ENCODE measurements around the gene POLR3F. TPM values are rescaled to one million over a fixed set of nuclear protein-coding genes. Genes with fewer than 3 reads are reported as not detected.

POLR3F gene
- total and polyA plus RNA-seq, 4 donors = 2.5 to 9.8 (median 3.2) TPM

DNA sequence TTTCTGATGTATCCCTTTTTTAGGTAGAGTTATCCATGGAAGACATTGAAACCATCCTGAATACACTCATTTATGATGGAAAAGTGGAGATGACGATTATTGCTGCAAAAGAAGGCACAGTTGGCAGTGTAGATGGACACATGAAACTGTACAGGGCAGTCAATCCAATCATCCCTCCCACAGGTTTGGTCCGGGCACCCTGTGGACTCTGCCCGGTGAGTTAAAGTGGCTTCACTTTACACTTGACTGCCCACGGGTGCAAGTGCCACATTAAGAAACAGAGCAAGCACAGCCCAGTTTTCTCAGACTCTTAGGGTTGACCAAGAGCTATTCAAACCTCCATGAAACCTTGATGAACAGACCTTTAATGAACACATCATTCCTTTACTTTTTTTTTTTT is 14.4 kb downstream of the POLR3F start:
- no peak overlapping the region for H3K27ac ChIP-seq (ENCODE audit: low read depth in 1 of 2, low read length in 2 of 2)
- H3K9ac ChIP-seq (ENCODE audit: low read depth in 1 of 2, low read length in 2 of 2) = no peak overlapping the region
- peaks cover 0 to 14% (median 7%) of the 10 kb centered on the region in 4 donors for H3K4me1 ChIP-seq (ENCODE audit: control insufficient read depth in 4 of 4, insufficient read depth in 4 of 4, low read length in 3 of 4)
- peaks cover 6 to 43% (median 26%) of the 10 kb centered on the region in 4 donors for H3K36me3 ChIP-seq (ENCODE audit: control insufficient read depth in 4 of 4, insufficient read depth in 3 of 4, low read depth in 1 of 4, low read length in 3 of 4)
- H3K27me3 ChIP-seq (ENCODE audit: control insufficient read depth in 4 of 4, insufficient read depth in 4 of 4, low read length in 3 of 4) = no peaks in the 10 kb centered on the region
- DNase-seq (ENCODE audit: low spot score) = no peak
- H3K9me3 ChIP-seq (ENCODE audit: control insufficient read depth in 4 of 4, low read length in 3 of 4) = no peaks in the 10 kb centered on the region
- WGBS = 67% methylated on average over 4 of the region's 4 CpGs
- TF ChIP-seq EGR1 (IDR thresholded peaks at IDR 0.05; ENCODE audit: low read depth in 2 of 2) = no peak
- peak in 1 of 2 donors; percentile 43 for TF ChIP-seq HNF4A (conservative IDR thresholded peaks at IDR 0.05)
- TF ChIP-seq TAF1 (conservative IDR thresholded peaks at IDR 0.05) = no peak
- no peak for TF ChIP-seq GABPA (IDR thresholded peaks at IDR 0.05 in 1 of 2, conservative IDR thresholded peaks at IDR 0.05 in 1 of 2)
- H3K4me3 ChIP-seq (ENCODE audit: low read depth in 1 of 3, low read length in 3 of 3) = no peak overlapping the region

GRCh38 chr20:18488301-18488700 is 21.1 kb downstream of the POLR3F start:
- no peak overlapping the region for H3K27ac ChIP-seq (ENCODE audit: low read depth in 1 of 2, low read length in 2 of 2)
- no peaks in the 10 kb centered on the region for H3K4me1 ChIP-seq (ENCODE audit: control insufficient read depth in 4 of 4, insufficient read depth in 4 of 4, low read length in 3 of 4)
- H3K9me3 ChIP-seq (ENCODE audit: control insufficient read depth in 4 of 4, low read length in 3 of 4) = no peaks in the 10 kb centered on the region
- H3K36me3 ChIP-seq (ENCODE audit: control insufficient read depth in 4 of 4, insufficient read depth in 3 of 4, low read depth in 1 of 4, low read length in 3 of 4) = peaks cover 5 to 40% (median 29%) of the 10 kb centered on the region in 4 donors
- 96% methylated on average over 3 of the region's 3 CpGs for WGBS
- H3K4me3 ChIP-seq (ENCODE audit: low read depth in 1 of 3, low read length in 3 of 3) = no peak overlapping the region
- no peak for TF ChIP-seq NR2F2 (IDR thresholded peaks at IDR 0.05)
- no peak for TF ChIP-seq FOXA2 (IDR thresholded peaks at IDR 0.05)
- TF ChIP-seq RAD21 (IDR thresholded peaks at IDR 0.05) = no peak
- TF ChIP-seq, protein P1, sequence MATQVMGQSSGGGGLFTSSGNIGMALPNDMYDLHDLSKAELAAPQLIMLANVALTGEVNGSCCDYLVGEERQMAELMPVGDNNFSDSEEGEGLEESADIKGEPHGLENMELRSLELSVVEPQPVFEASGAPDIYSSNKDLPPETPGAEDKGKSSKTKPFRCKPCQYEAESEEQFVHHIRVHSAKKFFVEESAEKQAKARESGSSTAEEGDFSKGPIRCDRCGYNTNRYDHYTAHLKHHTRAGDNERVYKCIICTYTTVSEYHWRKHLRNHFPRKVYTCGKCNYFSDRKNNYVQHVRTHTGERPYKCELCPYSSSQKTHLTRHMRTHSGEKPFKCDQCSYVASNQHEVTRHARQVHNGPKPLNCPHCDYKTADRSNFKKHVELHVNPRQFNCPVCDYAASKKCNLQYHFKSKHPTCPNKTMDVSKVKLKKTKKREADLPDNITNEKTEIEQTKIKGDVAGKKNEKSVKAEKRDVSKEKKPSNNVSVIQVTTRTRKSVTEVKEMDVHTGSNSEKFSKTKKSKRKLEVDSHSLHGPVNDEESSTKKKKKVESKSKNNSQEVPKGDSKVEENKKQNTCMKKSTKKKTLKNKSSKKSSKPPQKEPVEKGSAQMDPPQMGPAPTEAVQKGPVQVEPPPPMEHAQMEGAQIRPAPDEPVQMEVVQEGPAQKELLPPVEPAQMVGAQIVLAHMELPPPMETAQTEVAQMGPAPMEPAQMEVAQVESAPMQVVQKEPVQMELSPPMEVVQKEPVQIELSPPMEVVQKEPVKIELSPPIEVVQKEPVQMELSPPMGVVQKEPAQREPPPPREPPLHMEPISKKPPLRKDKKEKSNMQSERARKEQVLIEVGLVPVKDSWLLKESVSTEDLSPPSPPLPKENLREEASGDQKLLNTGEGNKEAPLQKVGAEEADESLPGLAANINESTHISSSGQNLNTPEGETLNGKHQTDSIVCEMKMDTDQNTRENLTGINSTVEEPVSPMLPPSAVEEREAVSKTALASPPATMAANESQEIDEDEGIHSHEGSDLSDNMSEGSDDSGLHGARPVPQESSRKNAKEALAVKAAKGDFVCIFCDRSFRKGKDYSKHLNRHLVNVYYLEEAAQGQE (IDR thresholded peaks at IDR 0.05) = no peak
- no peak for TF ChIP-seq HNF4G (IDR thresholded peaks at IDR 0.05)
- no peak for TF ChIP-seq GABPA (IDR thresholded peaks at IDR 0.05 in 1 of 2, conservative IDR thresholded peaks at IDR 0.05 in 1 of 2)
- TF ChIP-seq, protein P2, sequence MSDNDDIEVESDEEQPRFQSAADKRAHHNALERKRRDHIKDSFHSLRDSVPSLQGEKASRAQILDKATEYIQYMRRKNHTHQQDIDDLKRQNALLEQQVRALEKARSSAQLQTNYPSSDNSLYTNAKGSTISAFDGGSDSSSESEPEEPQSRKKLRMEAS (IDR thresholded peaks at IDR 0.05) = no peak
- no peak for TF ChIP-seq SP1 (IDR thresholded peaks at IDR 0.05)
- TF ChIP-seq FOXA1 (IDR thresholded peaks at IDR 0.05) = no peak
- TF ChIP-seq RXRA (IDR thresholded peaks at IDR 0.05) = no peak
- TF ChIP-seq YY1 (IDR thresholded peaks at IDR 0.05) = no peak
- TF ChIP-seq, protein P3, sequence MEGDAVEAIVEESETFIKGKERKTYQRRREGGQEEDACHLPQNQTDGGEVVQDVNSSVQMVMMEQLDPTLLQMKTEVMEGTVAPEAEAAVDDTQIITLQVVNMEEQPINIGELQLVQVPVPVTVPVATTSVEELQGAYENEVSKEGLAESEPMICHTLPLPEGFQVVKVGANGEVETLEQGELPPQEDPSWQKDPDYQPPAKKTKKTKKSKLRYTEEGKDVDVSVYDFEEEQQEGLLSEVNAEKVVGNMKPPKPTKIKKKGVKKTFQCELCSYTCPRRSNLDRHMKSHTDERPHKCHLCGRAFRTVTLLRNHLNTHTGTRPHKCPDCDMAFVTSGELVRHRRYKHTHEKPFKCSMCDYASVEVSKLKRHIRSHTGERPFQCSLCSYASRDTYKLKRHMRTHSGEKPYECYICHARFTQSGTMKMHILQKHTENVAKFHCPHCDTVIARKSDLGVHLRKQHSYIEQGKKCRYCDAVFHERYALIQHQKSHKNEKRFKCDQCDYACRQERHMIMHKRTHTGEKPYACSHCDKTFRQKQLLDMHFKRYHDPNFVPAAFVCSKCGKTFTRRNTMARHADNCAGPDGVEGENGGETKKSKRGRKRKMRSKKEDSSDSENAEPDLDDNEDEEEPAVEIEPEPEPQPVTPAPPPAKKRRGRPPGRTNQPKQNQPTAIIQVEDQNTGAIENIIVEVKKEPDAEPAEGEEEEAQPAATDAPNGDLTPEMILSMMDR (IDR thresholded peaks at IDR 0.05; ENCODE audit: low read depth, low read length, missing input control) = no peak
- no peak for TF ChIP-seq JUND (IDR thresholded peaks at IDR 0.05)
- TF ChIP-seq HNF4A (conservative IDR thresholded peaks at IDR 0.05) = no peak
- no peak for TF ChIP-seq EGR1 (IDR thresholded peaks at IDR 0.05; ENCODE audit: low read depth in 2 of 2)
- TF ChIP-seq, protein P4, sequence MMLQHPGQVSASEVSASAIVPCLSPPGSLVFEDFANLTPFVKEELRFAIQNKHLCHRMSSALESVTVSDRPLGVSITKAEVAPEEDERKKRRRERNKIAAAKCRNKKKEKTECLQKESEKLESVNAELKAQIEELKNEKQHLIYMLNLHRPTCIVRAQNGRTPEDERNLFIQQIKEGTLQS (IDR thresholded peaks at IDR 0.05) = no peak
- TF ChIP-seq, protein P5, sequence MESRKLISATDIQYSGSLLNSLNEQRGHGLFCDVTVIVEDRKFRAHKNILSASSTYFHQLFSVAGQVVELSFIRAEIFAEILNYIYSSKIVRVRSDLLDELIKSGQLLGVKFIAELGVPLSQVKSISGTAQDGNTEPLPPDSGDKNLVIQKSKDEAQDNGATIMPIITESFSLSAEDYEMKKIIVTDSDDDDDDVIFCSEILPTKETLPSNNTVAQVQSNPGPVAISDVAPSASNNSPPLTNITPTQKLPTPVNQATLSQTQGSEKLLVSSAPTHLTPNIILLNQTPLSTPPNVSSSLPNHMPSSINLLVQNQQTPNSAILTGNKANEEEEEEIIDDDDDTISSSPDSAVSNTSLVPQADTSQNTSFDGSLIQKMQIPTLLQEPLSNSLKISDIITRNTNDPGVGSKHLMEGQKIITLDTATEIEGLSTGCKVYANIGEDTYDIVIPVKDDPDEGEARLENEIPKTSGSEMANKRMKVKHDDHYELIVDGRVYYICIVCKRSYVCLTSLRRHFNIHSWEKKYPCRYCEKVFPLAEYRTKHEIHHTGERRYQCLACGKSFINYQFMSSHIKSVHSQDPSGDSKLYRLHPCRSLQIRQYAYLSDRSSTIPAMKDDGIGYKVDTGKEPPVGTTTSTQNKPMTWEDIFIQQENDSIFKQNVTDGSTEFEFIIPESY (IDR thresholded peaks at IDR 0.05) = no peak
- no peak for TF ChIP-seq TAF1 (conservative IDR thresholded peaks at IDR 0.05)
- no peaks in the 10 kb centered on the region for H3K27me3 ChIP-seq (ENCODE audit: control insufficient read depth in 4 of 4, insufficient read depth in 4 of 4, low read length in 3 of 4)
- no peak for DNase-seq (ENCODE audit: low spot score)
- no peak overlapping the region for H3K9ac ChIP-seq (ENCODE audit: low read depth in 1 of 2, low read length in 2 of 2)

Data from liver (tissue), 9 donors.